ENCODE results near the gene KIRREL3.

The KIRREL3 gene

DNA sequence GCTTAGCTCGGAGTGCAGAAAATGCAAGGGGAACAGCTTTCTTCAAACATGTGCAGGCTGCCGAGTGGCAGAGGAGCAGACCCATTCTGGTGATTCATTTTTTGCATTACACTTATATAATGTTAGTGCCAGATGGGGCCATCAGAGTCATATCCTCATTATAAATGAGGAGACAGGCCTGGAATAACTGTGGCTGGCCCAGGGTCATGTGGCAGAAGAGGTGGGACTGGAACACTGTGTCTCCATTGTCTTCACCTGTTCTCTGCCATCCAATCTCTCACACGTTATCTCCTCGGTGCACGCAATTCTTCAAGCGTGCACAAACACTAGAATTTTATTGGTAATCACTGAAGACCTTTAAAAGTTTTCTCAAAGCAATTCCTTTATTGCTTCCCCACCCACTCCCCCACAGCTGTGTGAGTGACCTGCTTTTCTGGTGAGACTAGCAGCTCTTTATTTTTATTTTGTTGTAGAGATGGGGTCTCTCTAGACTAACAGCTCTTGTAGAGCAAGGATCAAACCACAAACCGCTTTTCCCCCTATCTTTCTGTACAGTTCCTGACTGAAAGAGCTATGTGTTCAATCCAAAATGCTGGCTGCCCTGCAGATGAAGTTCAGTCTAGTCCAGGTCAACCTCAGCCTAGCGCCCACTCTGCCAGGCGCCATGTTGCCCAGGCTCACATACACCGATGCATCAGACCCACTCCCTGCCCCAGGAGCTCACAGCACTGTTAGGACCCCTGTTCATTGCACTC lies 569.8 kb downstream of the KIRREL3 start:
- DNase-seq = no peak

DNA sequence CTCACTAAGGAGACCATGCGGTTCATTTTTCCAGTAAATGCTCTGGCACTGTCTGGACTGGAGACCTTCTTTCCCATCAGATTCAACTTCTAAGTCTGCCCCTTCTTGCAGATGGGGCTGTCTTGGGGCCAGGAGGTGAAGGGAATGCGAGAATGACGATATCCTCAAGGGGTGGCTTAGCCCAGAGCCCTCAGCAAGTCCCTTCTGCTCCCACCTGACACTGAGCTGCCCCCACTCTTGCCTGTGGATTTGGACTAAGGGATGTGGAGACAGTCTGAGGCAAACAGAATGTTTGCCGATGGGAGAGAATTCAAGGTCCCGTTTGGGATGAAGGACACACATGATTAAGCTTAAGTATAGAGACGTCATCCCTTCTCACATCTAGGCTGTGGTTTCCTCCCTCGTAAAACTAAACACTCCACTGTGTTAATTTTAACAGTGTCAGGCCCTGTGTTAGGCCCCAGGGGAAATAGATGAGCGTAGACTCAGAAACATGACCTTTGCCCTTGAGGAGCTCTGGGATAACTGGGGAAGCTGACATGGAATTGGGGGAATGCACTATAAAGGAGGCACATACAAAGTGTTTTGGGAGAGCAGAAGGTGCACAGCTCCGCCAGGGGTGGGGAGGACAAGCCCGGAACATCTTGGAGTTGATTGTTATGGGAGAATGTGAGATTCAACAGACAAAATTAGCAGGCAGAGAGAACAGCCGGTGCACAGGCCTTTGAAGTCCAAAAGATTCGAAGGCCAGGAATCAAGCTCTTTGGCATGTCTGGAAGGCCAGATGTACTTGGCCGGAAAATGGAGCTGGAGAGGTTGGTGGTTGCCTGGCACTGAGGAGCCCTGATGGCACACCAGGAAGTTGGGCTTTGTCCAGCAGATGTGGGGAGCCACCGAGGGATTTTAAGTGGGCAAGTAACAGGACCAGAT lies 573.5 kb downstream of the KIRREL3 start:
- DNase-seq = no peak

DNA sequence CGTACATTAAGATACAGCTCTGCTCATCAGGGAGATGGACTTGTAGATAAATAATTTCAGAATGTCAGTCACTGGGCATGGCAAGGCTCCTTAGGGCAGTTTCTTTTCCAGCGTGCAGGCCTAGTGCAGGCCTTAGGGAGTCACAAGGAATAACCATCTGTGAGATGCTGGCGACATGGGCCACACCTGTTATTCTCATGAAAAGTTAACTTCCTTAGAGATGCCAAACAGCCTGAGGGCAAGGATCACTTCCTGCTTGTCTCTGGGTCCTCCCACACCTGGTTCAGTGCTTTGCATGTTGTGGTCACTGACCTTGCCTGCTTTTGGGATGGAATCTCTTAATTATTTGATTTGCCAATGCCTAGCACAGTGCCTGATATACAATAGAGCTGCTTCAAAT lies 574.5 kb downstream of the KIRREL3 start:
- DNase-seq = no peak

DNA sequence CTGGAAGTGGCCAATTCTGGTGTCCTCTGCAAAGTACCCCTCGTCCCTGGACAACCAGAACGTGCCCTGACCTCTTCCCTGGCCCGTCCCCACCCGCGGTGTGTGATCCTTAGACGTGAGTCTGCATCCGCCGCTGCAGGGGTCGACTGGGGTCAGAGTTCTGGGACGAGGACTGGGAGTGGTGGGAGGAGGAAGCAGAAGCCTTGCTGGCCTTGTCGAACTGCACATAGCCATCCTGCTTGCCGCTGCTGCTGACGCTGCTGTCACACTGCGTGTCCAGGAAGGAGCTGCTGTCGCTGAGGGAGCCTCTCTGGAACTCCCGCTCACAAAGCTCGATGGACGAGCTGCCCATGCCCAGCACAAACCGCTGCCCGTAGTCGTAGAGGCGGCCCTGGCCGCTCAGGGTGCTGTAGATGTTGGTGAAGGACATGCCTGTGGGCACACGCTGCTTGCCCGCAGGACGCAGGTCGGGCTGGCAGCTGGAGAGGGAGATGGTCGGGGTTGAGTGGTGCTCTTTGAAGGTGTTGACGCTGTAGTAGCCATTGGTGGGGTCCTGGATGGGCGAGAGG lies 576.0 kb downstream of the KIRREL3 start:
- DNase-seq = no peak

DNA sequence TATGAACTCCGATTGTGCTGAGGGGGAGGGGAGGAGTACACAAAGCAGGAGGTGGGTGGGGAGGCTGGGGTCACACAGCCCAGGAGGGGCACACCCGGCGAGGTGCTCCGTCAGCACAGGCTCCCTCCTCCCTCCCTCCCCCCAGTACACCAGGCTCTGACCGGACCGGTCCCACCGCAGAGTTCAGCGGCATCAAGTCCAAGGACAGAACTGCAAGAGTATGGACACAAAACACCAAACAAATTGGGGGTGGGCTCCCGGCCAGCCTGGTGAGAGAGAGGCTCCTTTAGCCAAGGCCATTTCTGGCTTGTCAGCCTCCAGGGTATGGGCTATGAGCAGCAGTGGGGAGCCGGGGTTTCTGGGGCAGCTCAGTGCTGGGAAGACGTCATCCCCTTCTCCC lies 576.8 kb downstream of the KIRREL3 start:
- no peak for DNase-seq

DNA sequence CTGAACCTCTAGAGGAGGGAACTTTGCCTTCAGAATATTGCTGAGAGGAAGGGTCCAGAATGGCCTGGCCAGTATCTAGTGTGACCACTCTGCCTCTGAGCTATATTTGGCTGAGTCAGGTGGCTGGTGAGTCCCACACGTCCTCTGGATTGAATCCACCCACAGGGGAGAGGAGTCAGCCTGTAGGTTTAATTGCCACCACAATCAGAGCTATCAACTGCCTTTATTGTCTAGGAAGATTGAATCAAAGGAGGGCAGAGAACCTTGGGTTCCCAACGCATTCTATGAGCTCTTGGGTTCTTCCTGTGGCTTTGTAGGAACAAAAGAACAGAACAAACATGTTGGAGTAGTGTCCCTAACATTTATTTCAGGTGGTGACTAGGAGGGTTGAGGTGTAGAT lies 577.4 kb downstream of the KIRREL3 start:
- no peak for DNase-seq

DNA sequence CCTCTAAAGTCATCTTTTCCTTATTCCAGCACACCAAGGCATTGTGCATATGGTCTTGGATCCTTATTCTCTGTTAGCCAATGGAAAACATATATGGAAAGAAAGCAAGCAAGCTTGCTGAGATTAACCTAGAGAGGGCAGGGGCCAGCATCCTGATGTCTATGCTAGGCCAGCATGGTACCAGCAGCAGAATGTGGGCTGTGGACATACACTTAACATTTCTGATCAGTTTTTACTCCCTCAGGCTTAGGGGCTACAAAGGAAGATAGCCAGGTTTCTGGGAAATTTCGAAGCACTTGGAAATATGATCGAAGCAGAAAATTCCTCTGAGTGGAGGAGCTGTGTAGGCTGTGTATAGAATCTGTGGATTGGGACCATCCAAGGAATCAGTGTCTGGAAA lies 578.1 kb downstream of the KIRREL3 start:
- DNase-seq = no peak

DNA sequence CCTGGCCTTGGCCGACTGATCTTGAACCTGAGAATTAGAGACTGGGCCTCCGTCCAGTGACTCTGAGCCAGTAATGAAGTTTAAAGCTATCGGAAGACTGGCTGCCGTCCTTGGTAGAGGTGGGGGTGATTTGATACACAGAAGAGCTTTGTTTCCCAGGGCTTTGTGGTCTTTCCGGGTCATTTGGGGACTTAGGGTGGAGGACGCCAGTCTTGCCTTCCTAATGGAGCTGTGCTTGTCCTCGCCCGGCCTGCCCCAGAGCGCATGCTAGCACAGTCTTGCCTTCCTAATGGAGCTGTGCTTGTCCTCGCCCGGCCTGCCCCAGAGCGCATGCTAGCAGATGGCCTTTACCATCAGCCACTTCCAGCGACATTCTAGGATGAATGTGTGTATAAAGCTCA lies 579.3 kb downstream of the KIRREL3 start:
- DNase-seq = no peak

DNA sequence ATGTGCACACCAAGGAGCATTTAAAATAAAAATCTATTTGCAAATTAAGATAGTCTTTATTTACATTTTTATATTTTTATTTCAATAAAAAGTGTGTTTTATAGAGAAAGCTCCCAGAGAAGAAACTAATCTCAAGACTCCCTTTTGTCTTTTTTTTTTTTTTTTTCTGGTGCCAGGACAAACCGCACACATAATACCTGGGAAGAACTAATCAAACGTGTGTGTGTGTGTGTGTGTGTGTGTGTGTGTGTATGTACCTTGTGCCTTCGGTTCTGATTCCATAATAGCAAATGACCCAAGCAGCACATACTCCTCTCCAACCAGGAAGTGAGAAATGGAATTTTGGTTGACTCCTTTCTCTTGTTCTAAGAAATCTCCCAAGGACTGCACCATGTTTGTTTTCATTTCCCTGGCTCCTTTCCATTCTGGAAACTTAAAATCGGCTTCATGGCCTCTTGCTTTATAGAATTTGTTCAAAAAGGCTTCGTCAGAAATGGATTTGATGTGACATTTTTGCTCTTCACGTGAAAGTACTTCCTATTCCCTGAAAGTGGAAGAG lies 579.8 kb downstream of the KIRREL3 start:
- no peak for DNase-seq

DNA sequence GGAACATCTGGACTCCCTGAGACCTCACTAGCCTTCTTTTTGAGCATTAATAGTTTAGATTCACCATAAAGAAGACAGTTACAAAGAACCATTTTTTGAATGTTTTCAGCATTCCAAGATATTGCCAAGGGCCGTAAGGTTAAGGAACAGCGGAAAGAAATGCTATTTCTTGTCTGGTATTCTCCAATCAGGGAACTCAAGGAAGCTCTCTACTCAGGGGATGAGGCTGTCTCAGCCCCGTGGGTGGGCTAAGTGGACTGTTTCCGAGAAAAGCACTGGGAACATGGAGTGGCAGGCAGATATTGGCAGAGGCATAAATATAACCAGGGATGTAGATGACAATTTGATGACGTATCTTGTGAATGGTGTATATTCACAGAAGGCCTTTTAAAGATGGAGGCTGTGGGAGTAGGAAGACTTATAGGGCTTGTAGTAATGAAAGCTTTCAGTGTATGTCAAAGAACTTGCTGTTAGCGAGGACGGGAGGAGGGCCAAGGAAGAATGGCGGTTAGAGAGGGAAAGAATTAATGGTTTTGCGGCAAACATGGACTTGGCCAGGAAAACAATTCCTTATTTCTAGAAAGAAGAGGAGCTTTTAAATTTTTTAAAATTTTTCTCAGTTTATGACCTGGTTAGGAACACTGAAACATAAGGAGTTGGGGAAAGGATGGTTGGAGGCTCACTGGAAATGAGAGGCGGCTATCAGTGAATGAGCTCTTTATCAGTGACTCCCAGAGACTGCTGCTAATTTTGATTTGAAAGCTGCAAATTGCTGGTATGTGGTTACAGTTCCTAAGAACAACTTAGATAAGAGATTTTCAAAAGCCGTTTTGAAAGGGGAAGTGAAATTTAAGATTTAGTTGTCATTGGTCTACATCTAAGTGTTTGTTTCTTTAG lies 580.5 kb downstream of the KIRREL3 start:
- peak; percentile 31 to 35 for DNase-seq

DNA sequence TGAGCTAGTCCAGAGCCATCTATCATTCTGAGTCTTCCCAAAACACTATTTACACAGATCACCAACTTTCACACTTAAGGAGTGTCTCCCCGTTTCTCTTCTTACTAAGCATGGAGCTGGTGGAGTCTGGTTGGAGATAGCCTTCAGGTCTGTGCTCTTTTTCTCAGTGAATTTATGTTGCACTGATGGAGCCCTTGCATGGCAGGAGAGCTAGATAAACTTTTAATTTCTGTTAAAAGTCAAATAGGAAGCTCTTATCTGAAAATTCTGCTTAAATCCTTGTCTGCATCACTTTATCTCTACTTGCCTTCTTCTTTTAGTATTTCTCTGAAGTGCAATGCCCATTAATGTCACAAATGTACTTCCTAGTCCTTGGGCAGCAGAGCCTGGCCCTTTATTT lies 581.7 kb downstream of the KIRREL3 start:
- DNase-seq = no peak

DNA sequence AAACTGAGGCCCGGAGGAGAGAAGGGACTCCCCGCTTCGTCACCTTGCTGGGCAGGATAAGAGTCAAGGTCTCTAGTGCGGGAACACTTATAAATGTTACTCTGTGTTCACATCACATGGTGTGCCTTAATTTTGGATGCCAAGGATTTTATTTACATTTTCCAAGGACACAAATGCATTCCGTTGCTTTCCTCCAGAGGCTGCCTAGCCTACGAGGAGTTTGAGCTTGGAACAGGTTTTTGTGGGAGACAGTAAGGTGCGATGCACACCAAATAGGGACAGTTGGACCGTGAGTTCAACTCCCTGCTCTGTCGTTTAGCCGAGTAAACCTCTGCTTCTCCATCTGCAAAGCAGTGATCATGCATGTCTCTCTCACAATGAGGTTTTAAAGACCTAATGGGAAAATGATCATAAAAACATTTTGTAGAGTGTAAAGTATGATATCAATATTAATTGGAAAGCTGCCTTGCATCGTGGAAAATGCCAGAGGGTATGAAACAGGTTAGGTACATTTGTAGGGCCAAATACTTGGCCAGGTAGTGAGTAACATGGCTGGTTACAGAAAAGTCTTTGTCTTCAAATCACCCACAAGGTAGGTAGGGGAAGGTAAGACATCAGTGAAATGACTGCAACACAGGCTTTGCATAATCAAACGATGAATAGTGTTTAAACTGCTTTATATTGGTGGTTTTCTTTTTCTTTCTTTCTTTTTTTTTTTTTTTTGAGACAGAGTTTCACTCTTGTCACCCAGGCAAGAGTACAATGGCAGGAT lies 583.3 kb downstream of the KIRREL3 start:
- no peak for DNase-seq

DNA sequence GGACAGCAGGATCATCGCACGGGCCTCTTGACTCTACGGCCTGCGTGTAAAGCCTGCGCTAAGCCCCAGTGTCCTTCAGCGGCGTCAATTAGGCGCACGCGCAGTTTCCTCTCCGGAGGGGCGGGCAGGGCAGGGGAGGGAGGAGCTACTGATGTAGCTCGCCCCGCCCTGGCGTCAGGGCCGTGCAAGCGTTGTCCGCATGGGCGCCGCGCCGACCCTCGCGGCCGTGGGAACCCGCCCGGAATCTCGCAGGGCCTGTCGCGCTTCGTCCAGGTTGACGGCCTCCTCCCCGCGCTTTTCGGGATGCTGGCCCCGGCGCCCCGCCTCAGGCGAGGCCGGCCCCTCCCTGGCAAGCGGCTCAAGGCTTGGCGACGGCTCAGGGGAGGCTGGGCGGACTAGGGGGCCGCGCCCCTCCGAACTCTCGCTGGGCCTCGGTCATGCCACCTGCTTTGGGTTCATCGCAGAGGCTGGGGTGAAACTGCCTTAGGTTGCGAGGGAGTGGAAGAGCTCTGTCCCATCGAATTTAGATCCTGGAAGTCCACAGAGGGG lies 584.0 kb downstream of the KIRREL3 start:
- no peak for DNase-seq

DNA sequence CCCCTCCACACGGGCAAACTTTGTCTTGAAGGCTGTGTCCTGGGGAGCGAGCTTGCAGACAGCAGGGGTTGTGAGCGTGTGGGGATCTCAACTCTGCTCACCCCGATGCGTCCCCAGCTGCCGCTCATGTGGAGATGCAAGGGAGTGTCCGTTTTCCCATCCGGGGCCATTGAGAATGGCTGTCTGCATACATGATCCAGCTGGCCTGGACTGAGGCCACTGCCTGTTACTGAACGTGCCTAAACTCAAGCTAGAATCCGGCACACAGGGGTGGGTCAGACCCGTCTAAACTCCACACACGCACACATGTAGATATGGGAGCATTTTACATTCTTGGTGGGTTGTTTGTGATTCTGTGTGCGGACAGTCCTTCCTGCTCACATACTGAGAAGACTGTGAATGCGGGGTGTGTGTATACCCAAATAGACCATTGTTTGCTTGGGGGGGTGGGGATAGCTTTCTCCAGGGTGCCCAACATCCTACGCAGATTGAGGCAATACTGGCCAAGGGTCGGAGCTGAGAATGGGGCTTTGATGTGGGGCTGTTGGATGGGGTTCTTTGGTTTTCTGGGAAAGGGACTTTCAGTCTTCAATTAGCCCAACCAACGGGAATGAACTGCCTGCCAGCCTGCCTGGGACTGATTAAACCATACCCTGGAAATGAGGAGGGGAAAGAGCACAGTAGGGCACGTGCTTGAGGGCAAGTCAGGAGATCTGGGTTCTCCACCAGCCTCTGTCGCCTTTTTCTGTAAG lies 584.7 kb downstream of the KIRREL3 start:
- DNase-seq = no peak

DNA sequence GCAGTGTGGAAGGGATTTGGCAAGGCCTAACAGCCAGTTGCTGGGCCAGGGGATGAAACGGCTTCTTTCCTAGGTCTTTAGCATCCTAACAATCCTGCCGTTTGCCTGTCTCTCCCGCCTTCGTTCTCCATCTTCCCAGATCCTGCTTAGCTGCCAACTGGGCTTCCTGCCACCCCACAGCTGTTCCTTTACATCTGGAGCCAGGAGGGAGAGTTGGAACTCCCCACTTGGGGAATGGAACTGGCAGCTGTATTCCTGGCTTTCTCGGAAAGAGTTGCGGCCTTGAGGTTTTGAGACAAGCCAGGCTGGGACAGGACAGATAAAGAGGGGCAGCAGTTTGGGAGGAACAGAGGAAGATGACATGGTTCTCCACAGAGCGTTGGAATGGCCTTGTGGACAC lies 585.4 kb downstream of the KIRREL3 start:
- no peak for DNase-seq

DNA sequence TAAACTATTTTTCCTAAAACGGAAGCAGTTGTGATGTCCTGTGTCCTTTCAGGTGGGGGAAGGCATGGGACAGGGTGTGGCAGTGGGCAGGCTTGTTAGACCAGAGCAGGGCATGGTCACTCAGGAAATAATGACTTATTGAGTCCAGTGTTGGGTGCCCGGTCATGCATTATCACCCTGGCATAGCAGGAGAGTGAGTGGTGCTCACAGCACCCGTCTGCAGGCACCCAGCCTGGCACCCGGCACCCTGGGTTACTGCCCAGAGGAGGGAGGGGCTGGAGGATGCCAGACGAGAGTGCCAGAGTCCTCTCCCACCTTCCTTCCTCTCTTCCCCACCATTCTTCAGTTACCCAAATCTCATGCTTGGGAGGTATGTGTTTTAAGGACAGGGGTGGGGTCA lies 586.0 kb downstream of the KIRREL3 start:
- no peak for DNase-seq

DNA sequence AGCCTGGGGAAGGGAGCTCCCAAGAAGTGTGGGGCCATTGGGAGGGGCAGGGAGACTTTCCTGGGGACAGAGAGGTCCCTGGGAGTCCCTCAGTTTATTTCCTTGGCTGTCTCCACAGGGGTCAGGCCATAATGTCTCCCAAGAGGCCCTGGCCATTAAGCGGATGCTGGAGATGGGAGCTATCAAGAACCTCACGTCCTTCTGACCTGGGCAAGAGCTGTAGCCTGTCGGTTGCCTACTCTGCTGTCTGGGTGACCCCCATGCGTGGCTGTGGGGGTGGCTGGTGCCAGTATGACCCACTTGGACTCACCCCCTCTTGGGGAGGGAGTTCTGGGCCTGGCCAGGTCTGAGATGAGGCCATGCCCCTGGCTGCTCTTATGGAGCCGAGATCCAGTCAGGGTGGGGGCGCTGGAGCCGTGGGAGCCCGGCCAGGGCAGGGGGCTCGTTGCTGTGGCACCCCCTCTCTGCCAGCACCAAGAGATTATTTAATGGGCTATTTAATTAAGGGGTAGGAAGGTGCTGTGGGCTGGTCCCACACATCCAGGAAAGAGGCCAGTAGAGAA lies 586.6 kb downstream of the KIRREL3 start:
- no peak for DNase-seq

DNA sequence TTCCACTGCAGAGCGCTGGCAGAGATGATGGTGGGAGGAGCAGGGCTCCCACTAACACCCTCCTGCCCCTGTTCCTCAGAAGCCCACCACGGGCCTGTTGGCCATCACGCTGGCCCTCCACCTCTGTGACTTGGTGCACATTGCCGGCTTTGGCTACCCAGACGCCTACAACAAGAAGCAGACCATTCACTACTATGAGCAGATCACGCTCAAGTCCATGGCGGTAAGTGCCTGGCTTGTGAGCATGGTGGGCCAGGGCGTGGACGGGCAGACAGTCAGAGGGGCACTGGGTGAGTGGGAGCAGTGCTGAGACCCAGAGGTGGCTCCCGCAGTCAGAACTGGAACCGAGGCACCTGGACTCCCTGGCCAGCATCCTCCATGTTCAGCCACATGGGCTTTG lies 587.1 kb downstream of the KIRREL3 start:
- DNase-seq = no peak

DNA sequence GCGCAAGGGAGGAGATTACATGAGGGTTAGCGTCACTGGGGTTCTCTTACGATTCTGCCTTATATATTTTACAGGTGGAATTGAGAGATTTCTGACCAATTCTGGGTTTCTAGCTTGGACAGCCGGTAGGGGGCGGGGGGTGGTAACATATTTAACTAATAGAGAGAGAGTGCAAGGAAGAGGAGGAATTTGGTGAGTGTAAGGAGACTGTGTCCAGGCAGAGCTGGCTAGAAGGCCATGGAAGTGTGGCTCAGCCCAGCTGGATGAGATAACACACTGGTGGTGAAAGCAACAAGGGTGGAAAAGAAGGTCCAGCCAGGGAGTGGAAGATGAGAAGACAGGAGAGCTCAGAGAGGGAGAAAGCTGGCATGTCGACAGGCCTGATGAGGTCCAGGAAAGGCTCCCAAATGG lies 588.6 kb downstream of the KIRREL3 start:
- DNase-seq = no peak

DNA sequence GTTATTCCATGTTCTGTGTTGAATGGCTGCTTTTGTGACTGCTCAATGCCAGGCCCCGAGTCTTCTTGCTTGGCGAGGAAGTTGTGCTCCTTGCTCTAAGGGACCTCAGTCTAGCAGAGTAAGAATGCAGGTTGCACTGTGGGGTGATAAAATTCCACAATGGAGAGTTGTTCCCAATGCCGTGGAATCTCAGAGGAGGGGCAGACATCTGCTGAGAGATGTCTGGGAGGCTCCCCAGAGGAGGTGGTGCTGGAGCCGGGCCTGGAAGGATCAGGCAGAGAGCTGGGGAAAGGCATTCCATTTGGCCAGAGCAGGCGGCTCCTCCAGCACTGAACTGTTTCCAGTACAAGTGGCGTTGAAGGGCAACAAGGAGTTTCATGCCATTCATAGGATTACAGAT lies 589.9 kb downstream of the KIRREL3 start:
- DNase-seq = no peak

All from AML-193 (cell line).